DMS 273 (cell line): ENCODE data around the gene CASP10.
"Not testable (repeated sequence)": the region's sequence is repeated elsewhere in the genome, so short reads cannot be mapped to it uniquely, and the experiment has no call there.

ENCODE experiments used
- DNase-seq: peaks from one replicate; lab custom pipeline; 2025; ENCODE audit not compliant: unreplicated experiment; lab: John Stamatoyannopoulos, UW

Gene CASP10

DNA sequence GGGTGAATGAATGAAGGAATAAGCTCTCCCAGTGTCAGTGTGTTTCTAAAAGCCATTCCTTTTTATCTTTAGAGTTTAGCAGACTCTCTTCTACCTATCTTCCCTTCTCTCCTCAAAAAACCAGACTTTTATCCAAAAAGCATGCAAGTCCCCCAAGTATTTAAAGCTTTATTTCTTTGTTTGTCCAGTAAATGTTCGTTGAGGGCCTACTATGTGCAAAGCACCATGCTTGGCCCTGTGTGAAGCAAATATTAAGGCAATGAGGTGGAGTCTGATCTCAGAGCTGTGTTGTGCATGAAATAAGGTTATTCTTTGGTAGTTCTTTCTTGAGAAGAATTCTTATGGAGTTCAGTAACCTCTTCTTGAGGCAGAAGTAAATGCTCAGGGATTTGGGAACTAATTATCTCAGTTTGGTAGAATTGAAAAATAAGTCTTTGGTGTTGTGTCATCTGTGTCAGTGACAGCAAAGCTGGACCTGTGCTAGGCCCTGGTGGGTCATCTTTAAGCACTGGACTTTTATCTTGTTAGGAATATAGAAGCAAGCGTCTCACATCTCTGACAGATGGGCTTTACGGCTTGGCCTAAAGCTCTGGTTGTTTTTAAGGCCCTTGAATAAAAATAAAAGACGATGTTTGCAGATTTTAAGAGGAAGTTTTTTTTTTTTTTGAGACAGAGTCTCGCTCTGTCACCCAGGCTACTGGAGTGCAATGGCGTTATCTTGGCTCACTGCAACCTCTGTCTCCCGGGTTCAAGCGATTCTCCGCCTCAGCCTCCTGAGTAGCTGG, 28.1 kb upstream of the CASP10 start:
- DNase-seq, result no peak

DNA sequence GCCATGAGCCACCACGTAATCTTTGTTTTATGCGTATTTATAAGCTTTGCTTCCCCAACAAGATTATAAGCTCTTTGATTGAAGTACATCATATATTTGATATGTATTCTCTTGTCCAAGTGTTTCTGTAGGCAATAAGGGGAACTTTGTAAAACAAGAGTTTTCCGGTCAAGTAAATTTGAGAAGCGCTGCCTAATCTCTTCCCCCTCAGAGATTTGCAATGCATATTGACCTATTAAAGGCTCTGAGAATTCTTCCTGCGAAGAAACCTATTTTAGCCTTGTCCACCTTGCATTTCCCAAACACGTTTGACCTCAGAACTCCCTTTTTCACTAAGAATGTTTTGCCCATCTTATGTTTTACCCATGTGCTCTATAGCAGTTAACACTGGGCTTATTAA, 26.9 kb upstream of the CASP10 start:
- DNase-seq, result no peak

DNA sequence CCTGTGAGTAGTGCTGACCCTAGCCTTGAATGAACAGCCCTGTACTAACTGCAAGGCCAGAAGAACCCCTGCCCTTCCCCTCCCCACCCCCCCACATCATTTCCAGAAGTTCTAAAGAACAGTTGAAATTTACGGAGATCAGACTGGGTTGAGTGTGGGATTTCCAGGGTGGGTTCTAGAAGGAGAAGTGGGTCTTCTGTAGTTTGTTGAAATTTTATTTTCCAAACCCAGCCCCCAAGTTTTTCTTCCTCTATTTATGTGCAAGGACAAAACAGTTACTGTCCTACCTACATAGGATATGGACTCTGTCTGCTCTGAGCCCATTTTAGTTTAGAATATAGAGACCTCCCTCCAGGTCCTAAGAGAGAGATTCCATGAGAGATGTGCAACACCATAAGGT, 26.3 kb upstream of the CASP10 start:
- no peak for DNase-seq

DNA sequence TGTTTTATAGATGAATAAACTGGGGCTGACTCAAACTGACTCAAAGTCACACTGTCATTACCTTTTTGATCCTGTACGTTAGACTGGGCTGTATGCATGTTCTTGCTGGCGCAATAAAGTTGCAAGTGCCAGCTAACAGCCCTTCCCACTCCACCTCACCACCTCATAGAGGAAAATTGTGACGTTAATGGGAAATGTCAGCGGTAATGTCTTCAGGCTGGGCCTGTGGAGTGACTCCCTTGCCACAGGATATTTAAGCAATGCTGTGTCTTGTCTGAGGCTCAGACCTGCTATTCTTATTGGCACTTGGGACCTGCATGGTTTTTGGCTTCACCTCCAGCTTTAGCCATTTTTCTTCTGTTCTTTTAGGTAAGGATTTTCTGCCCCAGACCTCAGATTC, 25.2 kb upstream of the CASP10 start:
- DNase-seq, result no peak

DNA sequence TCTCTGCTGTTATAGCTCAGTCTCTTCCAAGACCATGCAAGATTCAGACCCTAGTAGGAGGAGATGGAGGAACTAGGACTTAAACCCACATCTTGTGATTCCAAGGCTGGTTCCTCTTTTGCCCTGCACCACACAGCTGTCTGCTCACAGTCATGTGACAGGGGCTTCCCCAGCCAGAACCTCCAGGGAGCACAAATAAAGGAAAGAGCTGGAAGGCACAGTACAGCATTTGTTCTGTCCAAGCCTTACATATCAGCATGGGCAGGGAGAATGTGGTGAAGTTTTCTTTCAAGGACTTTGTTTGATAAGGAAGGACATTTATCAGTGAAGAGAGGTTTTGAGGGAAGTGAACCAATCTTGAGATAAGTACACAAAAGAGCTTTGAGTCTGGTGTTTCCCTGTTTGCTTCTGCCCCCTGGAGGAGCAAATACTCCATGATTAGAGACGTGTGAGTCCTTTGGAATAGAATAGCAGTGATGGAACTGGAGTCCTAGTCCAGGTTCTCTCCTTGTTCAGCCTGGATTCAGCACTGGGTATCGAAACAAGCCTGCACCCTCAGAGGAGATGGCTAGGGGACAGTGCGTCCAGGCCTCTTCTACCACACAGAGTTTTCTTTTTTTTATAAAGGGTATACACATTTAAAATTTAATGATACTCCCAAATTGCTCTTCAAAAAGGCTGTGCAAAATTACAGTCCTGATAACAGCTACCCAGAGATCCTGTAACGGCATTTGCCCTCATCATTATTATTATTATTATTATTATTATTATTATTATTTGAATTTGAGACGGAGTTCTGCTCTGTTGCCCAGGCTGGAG, 24.6 kb upstream of the CASP10 start:
- DNase-seq, result peak; percentile 86

DNA sequence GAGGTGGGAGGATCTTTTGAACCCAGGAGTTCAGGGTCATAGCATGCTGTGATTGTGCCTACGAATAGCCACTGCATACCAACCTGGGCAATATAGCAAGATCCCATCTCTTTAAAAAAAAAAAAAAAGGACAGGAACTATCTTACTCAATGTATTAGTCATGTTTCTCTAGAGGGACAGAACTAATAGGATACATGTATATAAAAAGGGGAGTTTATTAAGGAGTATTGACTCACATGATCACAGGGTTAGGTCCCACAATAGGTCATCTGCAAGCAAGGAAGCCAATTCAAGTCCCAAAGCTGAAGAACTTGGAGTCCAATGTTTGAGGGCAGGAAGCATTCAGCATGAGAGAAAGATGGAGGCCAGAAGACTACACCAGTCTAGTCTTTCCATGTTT, 18.8 kb upstream of the CASP10 start:
- DNase-seq, result no peak

DNA sequence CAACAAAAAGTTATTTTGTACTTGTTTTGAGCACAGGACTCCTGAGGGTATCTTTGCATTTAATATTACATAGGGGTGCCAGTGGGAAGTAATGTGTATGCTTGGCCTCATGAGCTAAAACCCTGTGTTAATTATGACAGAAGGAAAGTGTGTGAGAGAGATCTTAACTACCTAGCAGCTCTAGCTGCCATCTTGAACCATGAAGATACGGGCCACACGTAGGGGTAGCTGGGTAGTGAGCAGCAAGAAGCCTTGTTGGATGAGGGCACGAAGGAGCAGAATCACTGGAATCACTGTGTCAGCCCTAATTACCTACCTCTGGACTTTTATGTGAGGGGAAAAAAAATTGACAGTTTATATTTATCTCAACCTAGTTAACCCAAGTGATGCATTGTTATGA, 15.4 kb upstream of the CASP10 start:
- no peak for DNase-seq

DNA sequence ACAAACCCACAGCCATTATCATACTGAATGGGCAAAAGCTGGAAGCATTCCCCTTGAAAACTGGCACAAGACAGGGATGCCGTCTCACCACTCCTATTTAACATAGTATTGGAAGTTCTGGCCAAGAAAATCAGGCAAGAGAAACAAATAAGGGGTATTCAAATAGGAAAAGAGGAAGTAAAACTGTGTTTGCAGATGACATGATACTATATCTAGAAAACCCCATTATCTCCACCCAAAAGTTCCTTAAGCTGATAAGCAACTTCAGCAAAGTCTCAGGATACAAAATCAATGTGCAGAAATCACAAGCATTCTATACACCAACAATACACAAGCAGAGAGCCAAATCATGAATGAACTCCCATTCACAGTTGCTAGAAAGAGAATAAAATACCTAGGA, 14.4 kb upstream of the CASP10 start:
- DNase-seq, result not testable (repeated sequence)

DNA sequence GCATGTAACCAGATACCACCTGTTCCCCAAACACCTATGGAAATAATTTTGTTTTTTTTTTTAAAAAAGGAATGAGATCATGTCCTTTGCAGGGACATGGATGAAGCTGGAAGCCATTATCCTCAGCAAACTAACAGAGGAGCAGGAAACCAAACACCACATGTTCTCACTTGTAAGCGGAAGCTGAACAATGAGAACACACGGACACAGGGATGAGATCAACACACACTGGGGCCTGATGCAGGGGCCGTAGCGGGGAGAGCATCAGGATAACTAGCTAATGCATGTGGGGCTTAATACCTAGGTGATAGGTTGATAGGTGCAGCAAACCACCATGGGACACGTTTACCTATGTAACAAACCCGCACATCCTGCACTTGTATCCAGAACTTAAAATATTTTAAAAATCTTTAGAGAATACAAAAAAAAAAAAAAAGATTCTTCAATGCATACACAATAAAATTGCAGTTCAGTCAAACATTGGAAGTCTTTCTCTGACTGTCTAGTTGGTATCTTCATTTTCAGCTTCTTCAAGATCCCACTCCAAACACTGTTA, 11.6 kb upstream of the CASP10 start:
- no peak for DNase-seq

DNA sequence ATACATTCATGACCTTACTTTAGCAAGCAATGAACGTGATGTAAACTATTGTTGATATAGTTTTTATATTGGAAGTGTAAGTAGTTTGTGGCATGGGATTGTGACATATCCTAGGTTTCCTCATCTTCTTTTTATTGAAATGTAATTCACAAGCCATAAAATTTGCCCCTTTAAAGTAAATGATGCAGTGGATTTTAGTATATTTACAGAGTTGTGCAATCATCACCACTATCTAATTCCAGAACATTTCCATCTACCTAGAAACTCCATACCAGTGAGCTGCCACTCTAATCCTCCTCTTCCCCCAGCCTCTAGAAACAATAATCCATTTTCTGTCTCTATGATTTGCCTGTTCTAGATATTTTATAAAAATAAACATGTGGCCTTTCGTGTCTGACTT, 10.7 kb upstream of the CASP10 start:
- DNase-seq, result no peak

DNA sequence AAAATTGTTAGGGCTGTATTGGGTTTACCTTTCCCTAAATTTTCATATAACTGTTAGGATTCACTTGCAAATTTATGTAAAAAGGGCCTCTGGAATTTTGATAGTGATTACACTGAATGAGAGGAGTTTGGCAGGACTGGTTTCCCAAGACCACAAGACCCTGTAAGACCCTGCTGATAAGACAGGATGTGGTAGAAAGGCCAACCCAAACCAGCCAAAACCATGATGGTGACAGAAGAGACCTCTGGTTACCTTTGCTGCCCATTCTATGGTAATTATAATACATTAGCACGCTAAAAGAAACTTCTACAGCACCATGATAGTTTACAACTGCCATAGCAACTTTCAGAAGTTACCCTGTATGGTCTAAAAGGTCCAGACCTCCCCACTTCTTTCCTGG, 8.3 kb upstream of the CASP10 start:
- DNase-seq, result no peak

DNA sequence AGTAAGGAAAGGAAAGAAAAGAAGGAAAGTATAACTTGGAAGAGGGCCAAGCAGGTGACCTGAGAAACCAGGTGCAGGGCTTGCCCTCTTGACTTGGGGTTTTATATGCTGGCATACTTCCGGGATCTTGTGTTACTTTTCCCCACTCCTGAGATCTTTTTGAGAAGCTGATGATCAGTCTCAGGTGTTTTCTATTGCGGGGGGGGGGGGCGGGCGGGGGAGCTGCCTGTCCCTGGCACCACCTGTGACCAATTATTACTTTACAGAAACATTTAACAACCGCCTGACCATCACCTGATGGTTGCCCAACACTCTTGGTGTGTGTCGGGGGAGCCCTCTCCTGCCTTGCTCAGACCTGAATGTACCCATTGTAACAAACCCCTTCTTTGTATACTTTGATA, 6.9 kb upstream of the CASP10 start:
- DNase-seq, result no peak

DNA sequence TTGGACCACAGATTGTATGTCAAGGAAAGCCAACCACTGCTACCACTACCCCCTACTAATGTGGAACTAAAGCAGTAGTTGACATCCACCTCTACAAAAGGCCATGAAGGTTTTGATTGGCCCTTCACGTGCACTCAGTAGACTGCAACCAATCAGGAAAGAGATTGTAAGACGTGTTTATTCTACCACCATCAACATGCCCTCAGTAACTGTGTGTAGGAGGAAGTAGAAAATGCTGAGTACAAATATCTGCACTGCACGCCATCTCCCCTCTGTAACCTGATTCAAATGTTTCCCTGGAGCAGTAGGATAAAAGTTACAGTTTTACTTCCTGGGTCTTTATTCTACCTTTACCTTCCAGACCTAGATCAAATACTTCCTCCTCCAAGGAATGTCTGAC, 2.9 kb upstream of the CASP10 start:
- DNase-seq, result no peak

DNA sequence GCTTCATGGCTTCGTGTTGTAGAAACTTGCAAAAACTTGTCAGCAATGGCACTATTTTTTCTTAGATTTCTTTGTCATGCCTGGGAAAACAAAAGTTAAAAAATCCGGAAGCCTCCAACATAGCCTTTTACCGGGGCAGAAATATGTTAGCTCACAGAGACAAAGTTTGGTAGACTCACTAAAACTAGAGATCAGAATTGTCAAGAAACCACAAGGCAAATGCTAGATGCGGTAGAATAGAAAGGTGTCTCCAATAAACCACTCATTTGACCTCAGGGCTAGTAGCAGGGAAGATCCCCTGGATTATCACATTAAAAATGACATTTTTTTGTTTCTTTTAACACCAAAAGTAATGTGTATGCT, 405 bp downstream of the CASP10 start:
- no peak for DNase-seq

DNA sequence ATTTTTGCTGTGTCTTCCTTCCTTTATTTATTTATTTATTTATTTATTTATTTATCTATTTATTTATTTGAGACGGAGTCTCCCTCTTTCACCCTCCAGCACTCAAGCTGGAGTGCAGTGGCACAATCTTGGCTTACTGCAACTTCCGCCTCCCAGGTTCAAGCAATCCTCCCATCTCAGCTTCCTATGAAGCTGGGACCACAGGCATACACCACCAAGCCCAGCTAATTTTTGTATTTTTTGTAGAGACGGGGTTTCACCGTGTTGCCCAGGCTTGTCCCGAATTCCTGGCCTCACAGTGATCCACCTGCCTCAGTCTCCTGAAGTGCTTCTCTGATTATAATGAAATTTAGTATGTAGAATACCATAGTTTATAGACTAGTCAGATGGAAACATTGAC, 894 bp downstream of the CASP10 start:
- DNase-seq, result not testable (repeated sequence)

DNA sequence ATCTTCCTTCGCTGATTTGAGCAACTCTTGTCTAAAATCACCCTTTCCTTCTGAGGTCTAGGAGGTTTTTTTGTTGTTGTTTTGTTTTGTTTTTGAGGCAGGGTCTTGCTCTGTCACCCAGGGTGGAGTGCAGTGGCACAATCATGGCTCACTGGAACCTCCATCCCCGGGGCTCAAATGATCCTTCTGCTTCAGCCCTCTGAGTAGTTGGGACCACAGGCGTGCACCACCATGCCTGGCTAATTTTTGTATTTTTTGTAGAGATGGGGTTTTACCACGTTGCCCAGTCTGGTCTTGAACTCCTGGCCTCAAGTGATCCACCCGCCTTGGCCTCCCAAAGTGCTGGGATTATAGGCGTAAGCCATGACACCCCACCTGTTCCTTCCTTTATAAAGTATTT, 1.3 kb downstream of the CASP10 start:
- not testable (repeated sequence) for DNase-seq

DNA sequence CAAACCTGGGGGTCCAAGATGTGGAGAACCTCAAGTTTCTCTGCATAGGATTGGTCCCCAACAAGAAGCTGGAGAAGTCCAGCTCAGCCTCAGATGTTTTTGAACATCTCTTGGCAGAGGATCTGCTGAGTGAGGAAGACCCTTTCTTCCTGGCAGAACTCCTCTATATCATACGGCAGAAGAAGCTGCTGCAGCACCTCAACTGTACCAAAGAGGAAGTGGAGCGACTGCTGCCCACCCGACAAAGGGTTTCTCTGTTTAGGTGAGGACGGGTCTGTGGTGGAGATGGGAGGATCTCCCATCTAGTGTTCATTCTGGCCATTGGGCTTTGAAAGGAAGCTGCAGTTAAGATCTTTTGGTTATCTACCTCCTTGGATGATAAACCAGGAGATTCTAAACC, 2.9 kb downstream of the CASP10 start:
- DNase-seq, result no peak

DNA sequence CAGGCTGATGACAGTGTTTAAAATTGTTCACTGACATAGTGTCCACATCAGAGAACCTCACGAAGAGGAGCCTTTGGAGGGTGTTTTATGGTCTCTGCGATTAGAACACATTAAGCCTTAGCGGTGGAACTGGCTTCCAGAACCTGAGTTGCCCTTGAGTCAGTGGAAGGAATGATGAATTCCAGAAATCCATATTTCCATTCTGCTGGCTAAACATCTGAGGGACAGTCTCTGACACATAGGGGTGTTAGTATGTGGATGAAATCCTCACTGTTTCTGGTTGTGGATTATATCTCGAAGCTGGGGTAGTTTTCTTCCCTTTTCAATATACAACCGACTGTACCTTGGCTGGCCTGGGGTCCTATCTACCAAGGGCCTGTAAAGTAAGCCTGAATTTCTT, 4.0 kb downstream of the CASP10 start:
- DNase-seq, result no peak

DNA sequence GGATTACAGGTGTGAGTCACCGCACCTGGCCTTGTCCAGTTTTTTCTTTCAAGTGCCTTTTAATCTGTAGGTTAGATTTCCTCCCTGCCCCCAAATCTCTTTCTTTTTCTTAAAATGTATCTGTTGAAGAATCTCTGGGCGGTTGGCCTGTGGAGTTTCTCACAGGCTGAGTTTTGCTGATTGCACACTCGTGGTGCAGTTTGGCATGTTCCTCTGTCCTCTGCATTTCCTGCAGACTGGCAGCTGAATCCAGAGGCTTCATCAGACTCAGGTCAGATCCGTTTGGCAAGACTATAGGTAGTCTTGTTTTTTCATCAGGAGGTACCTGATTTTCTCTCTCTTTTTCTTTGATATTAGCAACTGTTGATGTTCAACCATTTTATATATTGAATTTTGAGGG, 5.5 kb downstream of the CASP10 start:
- DNase-seq, result no peak

DNA sequence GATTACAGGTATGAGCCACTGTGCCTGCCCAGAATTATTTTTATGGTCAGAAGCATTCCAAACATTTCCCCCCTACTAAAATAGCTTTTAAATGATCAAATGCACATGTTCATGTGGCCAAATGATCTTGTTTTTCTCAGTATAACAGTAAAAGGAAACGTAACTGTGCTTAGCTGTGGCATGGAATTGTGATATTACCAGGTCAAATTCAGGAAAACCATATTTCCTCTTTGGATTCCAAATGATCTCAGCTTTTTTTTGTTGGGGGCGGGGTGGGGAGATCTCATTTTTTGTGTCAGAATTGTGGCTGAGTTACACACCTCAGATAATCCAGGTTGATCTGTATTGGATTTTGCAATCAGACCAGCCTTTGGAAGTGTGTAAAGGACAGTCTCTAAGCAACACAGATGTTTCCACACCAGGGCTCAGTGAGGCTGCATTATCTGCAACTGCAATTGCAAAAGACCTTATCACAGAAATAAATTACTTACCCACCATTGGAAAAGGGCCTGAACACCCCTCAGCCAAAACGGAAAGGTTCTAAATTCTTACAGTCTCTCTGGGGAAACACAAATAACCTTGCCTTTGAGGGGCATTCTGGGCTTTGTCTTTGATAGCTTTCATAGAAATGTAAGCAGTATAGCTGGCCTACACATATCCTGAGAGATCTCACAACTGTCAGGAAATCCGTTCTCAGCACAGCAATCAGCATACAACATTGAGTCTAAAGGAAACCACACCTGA, 8.4 kb downstream of the CASP10 start:
- no peak for DNase-seq

DNA sequence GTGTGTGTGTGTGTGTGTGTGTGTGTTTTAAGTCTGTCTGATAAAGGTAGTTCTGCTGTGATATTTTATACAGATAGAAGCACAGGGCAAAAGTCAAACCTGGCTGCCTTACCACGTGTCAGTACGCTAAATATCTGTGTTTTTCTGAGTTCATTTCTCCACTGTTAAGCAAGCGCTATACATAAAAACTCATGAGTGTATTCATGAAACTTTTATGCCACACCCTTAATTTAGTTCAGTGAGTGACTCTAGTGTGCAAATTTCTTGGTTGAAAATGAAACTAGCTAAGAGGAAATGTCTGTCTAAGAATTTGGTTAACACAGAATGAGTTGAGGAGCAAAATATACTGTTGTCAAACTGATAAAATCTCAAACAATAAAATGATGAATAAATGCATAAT, 11.2 kb downstream of the CASP10 start:
- DNase-seq, result no peak

DNA sequence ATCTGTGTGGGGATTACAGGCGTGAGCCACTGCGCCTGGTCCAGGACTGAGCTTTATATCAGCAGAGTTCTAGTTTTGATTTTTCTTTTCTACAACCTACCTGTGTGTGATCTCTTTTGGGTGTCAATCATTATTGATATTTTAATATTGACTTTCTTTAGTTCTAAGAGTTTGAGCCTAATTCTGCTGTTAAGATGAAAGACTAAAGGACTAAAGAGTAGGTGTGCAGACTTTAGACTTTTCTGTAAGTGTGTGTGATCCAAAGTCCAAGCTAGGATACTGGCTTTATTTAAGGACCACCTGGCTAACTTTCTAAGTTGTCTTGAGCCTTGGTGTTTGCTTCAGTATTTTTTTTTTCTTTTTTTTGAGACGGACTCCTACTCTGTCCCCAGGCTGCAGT, 12.4 kb downstream of the CASP10 start:
- DNase-seq, result no peak
